ENCODE results near the gene DPP10. TPM values are rescaled to one million over a fixed set of nuclear protein-coding genes. Genes with fewer than 3 reads are reported as not detected.

The DPP10 gene
- total RNA-seq, 1 donor from 2014 or later: 6.5 TPM

DNA sequence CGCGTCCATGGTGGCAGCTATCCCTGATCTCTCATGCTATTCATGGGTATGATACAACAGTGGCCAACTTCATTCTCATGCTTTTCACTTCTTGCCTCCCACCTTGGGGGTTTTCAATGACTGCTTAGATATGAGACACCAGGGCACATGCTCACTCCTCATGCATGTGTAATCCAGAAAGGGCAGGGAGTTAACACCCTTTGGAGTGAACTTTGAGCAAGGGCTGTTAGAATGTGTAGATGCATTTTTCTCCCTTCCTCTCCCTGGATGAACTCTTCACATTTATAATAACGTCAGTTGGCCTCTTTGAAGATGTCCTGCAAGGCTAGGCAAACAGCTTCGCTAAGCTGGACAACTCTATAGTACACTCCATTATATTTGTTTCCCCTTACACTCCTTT is 56.7 kb downstream of the DPP10 start:
- no peak overlapping the region for H3K4me2 ChIP-seq
- no peak overlapping the region for H2AFZ ChIP-seq (replicated peaks)
- Mint-ChIP-seq H3K27me3 (ENCODE audit: insufficient read depth, low read depth) (no peaks in the 10 kb centered on the region), H3K9me3 (no peaks in the 10 kb centered on the region), H3K4me1 (peaks cover 5% of the 10 kb centered on the region), H3K4me3 (no peak overlapping the region), H3K27ac (no peak overlapping the region), H3K36me3 (no peaks in the 10 kb centered on the region)
- H3K27me3 ChIP-seq: no peaks in the 10 kb centered on the region
- TF ChIP-seq EZH2 (IDR thresholded peaks at IDR 0.05): no peak
- TF ChIP-seq EZH2phosphoT487 (IDR thresholded peaks at IDR 0.05): no peak
- TF ChIP-seq, protein P1, sequence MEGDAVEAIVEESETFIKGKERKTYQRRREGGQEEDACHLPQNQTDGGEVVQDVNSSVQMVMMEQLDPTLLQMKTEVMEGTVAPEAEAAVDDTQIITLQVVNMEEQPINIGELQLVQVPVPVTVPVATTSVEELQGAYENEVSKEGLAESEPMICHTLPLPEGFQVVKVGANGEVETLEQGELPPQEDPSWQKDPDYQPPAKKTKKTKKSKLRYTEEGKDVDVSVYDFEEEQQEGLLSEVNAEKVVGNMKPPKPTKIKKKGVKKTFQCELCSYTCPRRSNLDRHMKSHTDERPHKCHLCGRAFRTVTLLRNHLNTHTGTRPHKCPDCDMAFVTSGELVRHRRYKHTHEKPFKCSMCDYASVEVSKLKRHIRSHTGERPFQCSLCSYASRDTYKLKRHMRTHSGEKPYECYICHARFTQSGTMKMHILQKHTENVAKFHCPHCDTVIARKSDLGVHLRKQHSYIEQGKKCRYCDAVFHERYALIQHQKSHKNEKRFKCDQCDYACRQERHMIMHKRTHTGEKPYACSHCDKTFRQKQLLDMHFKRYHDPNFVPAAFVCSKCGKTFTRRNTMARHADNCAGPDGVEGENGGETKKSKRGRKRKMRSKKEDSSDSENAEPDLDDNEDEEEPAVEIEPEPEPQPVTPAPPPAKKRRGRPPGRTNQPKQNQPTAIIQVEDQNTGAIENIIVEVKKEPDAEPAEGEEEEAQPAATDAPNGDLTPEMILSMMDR (IDR thresholded peaks at IDR 0.05): no peak
- H3K79me2 ChIP-seq (ENCODE audit: low read depth): no peaks in the 10 kb centered on the region
- H3K9me3 ChIP-seq (ENCODE audit: low read depth): no peaks in the 10 kb centered on the region
- no peaks in the 10 kb centered on the region for H3K36me3 ChIP-seq
- H4K20me1 ChIP-seq (ENCODE audit: low read depth): no peaks in the 10 kb centered on the region
- H3K4me1 ChIP-seq: peaks cover 9% of the 10 kb centered on the region
- peaks cover 3% of the 10 kb centered on the region for H3F3A ChIP-seq (ENCODE audit: low read depth)
- no peak overlapping the region for H3K9ac ChIP-seq
- no peak for DNase-seq (ENCODE audit: low spot score)
- H3K4me3 ChIP-seq: no peak overlapping the region
- no peak overlapping the region for H3K27ac ChIP-seq

DNA sequence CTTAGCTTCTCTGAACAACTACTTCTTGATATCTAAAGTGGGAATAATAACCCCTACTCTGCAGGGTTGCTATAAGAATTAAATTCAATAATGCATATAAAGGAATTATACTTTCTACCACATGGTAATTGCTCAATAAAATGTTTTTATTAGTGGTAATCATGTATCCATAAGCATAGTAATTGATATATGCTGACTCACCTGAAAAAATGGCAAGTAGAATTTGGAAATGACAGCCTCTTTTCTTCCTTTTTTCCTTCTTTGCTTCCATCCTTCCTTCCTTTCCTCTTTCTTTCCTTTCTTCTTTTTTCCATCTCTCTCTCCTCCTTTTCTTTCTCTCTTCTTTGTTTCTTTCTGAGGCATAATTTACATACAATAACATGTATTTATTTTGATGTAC is 65.3 kb downstream of the DPP10 start:
- TF ChIP-seq EZH2 (IDR thresholded peaks at IDR 0.05): no peak
- TF ChIP-seq EZH2phosphoT487 (IDR thresholded peaks at IDR 0.05): no peak
- TF ChIP-seq, protein P1 (IDR thresholded peaks at IDR 0.05): no peak
- H3F3A ChIP-seq (ENCODE audit: low read depth): no peaks in the 10 kb centered on the region
- H3K36me3 Mint-ChIP-seq: no peaks in the 10 kb centered on the region

DNA sequence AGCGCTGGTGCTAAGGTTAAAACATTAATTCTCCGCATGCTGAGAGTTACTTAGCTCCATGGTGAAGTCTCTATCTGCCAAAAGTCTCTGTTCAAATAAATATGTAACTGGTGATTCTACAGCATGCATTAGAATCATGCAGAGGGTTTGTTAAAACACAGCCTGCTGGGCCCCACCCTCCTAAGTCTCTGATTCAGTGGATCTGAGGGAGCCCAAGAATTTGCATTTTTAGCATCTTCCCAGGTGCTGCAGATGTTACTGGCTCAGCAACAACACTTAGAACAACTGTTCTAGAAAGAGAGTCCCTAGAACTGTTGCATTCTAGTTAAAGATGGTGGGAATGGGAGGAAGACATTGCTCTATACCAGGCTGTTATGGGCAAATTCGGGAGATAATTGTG is 73.4 kb downstream of the DPP10 start:
- no peaks in the 10 kb centered on the region for H3K79me2 ChIP-seq (ENCODE audit: low read depth)
- no peaks in the 10 kb centered on the region for H3K27me3 ChIP-seq
- no peak overlapping the region for H3K4me3 Mint-ChIP-seq
- no peak overlapping the region for H3K9ac ChIP-seq
- no peaks in the 10 kb centered on the region for H3K36me3 Mint-ChIP-seq
- H3K4me2 ChIP-seq: no peak overlapping the region
- H3K4me1 Mint-ChIP-seq: peaks cover 3% of the 10 kb centered on the region
- H2AFZ ChIP-seq (replicated peaks): peak overlapping the region; percentile 83
- no peak overlapping the region for H3K27ac Mint-ChIP-seq
- H3K4me1 ChIP-seq: peaks cover 11% of the 10 kb centered on the region
- H4K20me1 ChIP-seq (ENCODE audit: low read depth): no peaks in the 10 kb centered on the region
- TF ChIP-seq, protein P1 (IDR thresholded peaks at IDR 0.05): no peak
- TF ChIP-seq EZH2 (IDR thresholded peaks at IDR 0.05) (no peak), EZH2phosphoT487 (IDR thresholded peaks at IDR 0.05) (no peak)
- no peaks in the 10 kb centered on the region for H3K9me3 ChIP-seq (ENCODE audit: low read depth)
- peak; percentile 5 for DNase-seq (ENCODE audit: low spot score)
- H3K27ac ChIP-seq: no peak overlapping the region
- no peak overlapping the region for H3K4me3 ChIP-seq
- no peaks in the 10 kb centered on the region for H3K9me3 Mint-ChIP-seq
- no peaks in the 10 kb centered on the region for H3K36me3 ChIP-seq
- H3K27me3 Mint-ChIP-seq (ENCODE audit: insufficient read depth, low read depth): no peaks in the 10 kb centered on the region
- H3F3A ChIP-seq (ENCODE audit: low read depth): no peaks in the 10 kb centered on the region

More for the DNA sequence above, 65.3 kb downstream of the DPP10 start:
- no peaks in the 10 kb centered on the region for H3K4me1 ChIP-seq
- Mint-ChIP-seq H3K27ac (no peak overlapping the region), H3K4me1 (no peaks in the 10 kb centered on the region), H3K4me3 (no peak overlapping the region), H3K27me3 (ENCODE audit: insufficient read depth, low read depth) (no peaks in the 10 kb centered on the region), H3K9me3 (no peaks in the 10 kb centered on the region)
- no peaks in the 10 kb centered on the region for H3K27me3 ChIP-seq
- H3K27ac ChIP-seq: no peak overlapping the region
- H3K4me2 ChIP-seq: no peak overlapping the region
- H3K36me3 ChIP-seq: no peaks in the 10 kb centered on the region
- no peaks in the 10 kb centered on the region for H4K20me1 ChIP-seq (ENCODE audit: low read depth)
- no peak for DNase-seq (ENCODE audit: low spot score)
- H3K9me3 ChIP-seq (ENCODE audit: low read depth): no peaks in the 10 kb centered on the region
- H3K4me3 ChIP-seq: no peak overlapping the region
- no peak overlapping the region for H2AFZ ChIP-seq (replicated peaks)
- H3K9ac ChIP-seq: no peak overlapping the region
- no peaks in the 10 kb centered on the region for H3K79me2 ChIP-seq (ENCODE audit: low read depth)

All from neural progenitor cell (in vitro differentiated cells).